Measurements from ENCODE around the gene REC8. TPM values are rescaled to one million over a fixed set of nuclear protein-coding genes. Genes with fewer than 3 reads are reported as not detected.

The REC8 gene
- total and polyA plus RNA-seq, 2 of the 13 experiments (the other 11 are each of a cell fraction or from before 2014, with no cell fraction given): 3.4 to 14.7 TPM

DNA sequence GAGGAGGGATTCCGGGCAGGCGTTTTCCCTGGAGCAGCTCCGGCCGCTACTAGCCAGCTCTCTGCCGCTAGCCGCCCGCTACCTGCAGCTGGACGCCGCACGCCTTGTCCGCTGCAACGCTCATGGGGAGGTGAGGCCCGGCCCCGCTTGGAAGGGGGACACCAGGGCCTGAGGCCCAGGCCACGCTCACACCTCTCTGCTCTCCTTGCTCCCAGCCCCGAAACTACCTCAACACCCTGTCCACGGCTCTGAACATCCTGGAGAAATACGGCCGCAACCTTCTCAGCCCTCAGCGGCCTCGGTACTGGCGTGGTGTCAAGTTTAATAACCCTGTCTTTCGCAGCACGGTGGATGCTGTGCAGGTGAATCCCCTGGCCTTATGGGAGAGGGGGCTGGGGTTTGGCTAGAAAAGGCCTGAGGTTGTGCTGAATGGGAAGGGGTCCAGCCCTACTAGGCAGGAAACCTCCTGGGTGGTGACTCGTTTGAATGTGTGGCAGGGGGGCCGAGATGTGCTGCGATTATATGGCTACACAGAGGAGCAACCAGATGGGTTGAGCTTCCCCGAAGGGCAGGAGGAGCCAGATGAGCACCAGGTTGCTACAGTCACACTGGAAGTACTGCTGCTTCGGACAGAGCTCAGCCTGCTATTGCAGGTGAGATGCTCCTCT, 24.0 kb upstream of the REC8 start (continued):
- TF ChIP-seq ZNF577 (CRISPR knock-in tag; IDR thresholded peaks at IDR 0.05; ENCODE audit: borderline replicate concordance, low read depth) (0 out of 2 replicates have a peak, but pooled peaks have one; percentile 70), CBX5 (CRISPR knock-in tag; IDR thresholded peaks at IDR 0.05; ENCODE audit: borderline replicate concordance) (peak; percentile 21; the same call in 1 of the 2 replicates), ZNF230 (CRISPR knock-in tag; IDR thresholded peaks at IDR 0.05) (peak; percentile 89), ZNF768 (CRISPR knock-in tag; IDR thresholded peaks at IDR 0.05) (peak; percentile 53; the same call in 1 of the 2 replicates), FOXA1 (IDR thresholded peaks at IDR 0.05) (no peak), FOXA1 (CRISPR knock-in tag; IDR thresholded peaks at IDR 0.05) (no peak), NR2F6 (IDR thresholded peaks at IDR 0.05) (no peak), NR2F6 (CRISPR knock-in tag; IDR thresholded peaks at IDR 0.05) (no peak), SP5 (CRISPR knock-in tag; IDR thresholded peaks at IDR 0.05; ENCODE audit: borderline replicate concordance, low read depth) (no peak), KLF15 (CRISPR knock-in tag; IDR thresholded peaks at IDR 0.05; ENCODE audit: borderline replicate concordance) (peak; percentile 40; the same call in 1 of the 2 replicates), ZNF550 (CRISPR knock-in tag; IDR thresholded peaks at IDR 0.05; ENCODE audit: borderline replicate concordance) (0 out of 2 replicates have a peak, but pooled peaks have one; percentile 30), KDM2A (CRISPR knock-in tag; IDR thresholded peaks at IDR 0.05; ENCODE audit: borderline replicate concordance, low read depth) (no peak; the same call in 1 of the 2 replicates), NFYC (CRISPR knock-in tag; IDR thresholded peaks at IDR 0.05) (no peak), ZNF225 (CRISPR knock-in tag; IDR thresholded peaks at IDR 0.05) (peak; percentile 65), MED1 (CRISPR knock-in tag; IDR thresholded peaks at IDR 0.05) (no peak), NKX3-1 (CRISPR knock-in tag; IDR thresholded peaks at IDR 0.05) (0 out of 2 replicates have a peak, but pooled peaks have one; percentile 47)
- TF ChIP-seq, protein P1, sequence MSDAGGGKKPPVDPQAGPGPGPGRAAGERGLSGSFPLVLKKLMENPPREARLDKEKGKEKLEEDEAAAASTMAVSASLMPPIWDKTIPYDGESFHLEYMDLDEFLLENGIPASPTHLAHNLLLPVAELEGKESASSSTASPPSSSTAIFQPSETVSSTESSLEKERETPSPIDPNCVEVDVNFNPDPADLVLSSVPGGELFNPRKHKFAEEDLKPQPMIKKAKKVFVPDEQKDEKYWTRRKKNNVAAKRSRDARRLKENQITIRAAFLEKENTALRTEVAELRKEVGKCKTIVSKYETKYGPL (CRISPR knock-in tag; IDR thresholded peaks at IDR 0.05): no peak
- TF ChIP-seq, protein P2, sequence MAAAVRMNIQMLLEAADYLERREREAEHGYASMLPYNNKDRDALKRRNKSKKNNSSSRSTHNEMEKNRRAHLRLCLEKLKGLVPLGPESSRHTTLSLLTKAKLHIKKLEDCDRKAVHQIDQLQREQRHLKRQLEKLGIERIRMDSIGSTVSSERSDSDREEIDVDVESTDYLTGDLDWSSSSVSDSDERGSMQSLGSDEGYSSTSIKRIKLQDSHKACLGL (CRISPR knock-in tag; IDR thresholded peaks at IDR 0.05): peak; percentile 72
- TF ChIP-seq, protein P3, sequence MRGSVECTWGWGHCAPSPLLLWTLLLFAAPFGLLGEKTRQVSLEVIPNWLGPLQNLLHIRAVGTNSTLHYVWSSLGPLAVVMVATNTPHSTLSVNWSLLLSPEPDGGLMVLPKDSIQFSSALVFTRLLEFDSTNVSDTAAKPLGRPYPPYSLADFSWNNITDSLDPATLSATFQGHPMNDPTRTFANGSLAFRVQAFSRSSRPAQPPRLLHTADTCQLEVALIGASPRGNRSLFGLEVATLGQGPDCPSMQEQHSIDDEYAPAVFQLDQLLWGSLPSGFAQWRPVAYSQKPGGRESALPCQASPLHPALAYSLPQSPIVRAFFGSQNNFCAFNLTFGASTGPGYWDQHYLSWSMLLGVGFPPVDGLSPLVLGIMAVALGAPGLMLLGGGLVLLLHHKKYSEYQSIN (CRISPR knock-in tag; IDR thresholded peaks at IDR 0.05; ENCODE audit: borderline replicate concordance): no peak
- TF ChIP-seq, protein P4, sequence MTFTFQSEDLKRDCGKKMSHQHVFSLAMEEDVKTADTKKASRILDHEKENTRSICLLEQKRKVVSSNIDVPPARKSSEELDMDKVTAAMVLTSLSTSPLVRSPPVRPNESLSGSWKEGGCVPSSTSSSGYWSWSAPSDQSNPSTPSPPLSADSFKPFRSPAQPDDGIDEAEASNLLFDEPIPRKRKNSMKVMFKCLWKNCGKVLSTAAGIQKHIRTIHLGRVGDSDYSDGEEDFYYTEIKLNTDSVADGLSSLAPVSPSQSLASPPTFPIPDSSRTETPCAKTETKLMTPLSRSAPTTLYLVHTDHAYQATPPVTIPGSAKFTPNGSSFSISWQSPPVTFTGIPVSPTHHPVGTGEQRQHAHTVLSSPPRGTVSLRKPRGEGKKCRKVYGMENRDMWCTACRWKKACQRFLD (CRISPR knock-in tag; IDR thresholded peaks at IDR 0.05; ENCODE audit: borderline replicate concordance): peak; percentile 47; the same call in 1 of the 2 replicates
- TF ChIP-seq, protein P5, sequence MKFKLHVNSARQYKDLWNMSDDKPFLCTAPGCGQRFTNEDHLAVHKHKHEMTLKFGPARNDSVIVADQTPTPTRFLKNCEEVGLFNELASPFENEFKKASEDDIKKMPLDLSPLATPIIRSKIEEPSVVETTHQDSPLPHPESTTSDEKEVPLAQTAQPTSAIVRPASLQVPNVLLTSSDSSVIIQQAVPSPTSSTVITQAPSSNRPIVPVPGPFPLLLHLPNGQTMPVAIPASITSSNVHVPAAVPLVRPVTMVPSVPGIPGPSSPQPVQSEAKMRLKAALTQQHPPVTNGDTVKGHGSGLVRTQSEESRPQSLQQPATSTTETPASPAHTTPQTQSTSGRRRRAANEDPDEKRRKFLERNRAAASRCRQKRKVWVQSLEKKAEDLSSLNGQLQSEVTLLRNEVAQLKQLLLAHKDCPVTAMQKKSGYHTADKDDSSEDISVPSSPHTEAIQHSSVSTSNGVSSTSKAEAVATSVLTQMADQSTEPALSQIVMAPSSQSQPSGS (CRISPR knock-in tag; IDR thresholded peaks at IDR 0.05): no peak
- TF ChIP-seq, protein P6, sequence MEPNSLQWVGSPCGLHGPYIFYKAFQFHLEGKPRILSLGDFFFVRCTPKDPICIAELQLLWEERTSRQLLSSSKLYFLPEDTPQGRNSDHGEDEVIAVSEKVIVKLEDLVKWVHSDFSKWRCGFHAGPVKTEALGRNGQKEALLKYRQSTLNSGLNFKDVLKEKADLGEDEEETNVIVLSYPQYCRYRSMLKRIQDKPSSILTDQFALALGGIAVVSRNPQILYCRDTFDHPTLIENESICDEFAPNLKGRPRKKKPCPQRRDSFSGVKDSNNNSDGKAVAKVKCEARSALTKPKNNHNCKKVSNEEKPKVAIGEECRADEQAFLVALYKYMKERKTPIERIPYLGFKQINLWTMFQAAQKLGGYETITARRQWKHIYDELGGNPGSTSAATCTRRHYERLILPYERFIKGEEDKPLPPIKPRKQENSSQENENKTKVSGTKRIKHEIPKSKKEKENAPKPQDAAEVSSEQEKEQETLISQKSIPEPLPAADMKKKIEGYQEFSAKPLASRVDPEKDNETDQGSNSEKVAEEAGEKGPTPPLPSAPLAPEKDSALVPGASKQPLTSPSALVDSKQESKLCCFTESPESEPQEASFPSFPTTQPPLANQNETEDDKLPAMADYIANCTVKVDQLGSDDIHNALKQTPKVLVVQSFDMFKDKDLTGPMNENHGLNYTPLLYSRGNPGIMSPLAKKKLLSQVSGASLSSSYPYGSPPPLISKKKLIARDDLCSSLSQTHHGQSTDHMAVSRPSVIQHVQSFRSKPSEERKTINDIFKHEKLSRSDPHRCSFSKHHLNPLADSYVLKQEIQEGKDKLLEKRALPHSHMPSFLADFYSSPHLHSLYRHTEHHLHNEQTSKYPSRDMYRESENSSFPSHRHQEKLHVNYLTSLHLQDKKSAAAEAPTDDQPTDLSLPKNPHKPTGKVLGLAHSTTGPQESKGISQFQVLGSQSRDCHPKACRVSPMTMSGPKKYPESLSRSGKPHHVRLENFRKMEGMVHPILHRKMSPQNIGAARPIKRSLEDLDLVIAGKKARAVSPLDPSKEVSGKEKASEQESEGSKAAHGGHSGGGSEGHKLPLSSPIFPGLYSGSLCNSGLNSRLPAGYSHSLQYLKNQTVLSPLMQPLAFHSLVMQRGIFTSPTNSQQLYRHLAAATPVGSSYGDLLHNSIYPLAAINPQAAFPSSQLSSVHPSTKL (CRISPR knock-in tag; IDR thresholded peaks at IDR 0.05): no peak

Data from HepG2 (cell line).